GM23338 (cell line): ENCODE data around the gene ART3. TPM values are rescaled to one million over a fixed set of nuclear protein-coding genes. Genes with fewer than 3 reads are reported as not detected.

Source experiments
- ATAC-seq: fragments of 200-7000 bp; cut with Tn5 transposase; 3 replicates; pipeline ENCODE4 v1.9.1; 2020
- DNase-seq: peaks from one replicate; pipeline ENCODE4 v3.0.0-alpha.2; 2015; ENCODE audit warnings: low spot score
- H2AFZ ChIP-seq: fragments of 200-600 bp; sonication (generic); 2 replicates; pipeline ENCODE4 v1.8.0; 2016; ENCODE audit warnings: antibody characterized with exemption, mild to moderate bottlenecking, moderate library complexity
- H3F3A ChIP-seq: fragments of 200-600 bp; sonication (generic); replicated peaks from 2 replicates; pipeline ENCODE4 v1.8.0; 2017; ENCODE audit warnings: antibody characterized with exemption, mixed run types, low read depth
- H3K27ac ChIP-seq: fragments of 200-600 bp; sonication (generic); 2 replicates; pipeline ENCODE4 v1.6.1; 2016; ENCODE audit warnings: low read depth
- H3K27me3 ChIP-seq: fragments of 200-600 bp; sonication (generic); 2 replicates; pipeline ENCODE4 v1.8.0; 2016; ENCODE audit warnings: mild to moderate bottlenecking, mixed run types, moderate library complexity; ENCODE audit not compliant: insufficient read depth
- H3K36me3 ChIP-seq: fragments of 200-600 bp; sonication (generic); 2 replicates; pipeline ENCODE4 v1.8.0; 2016; ENCODE audit warnings: mild to moderate bottlenecking; ENCODE audit not compliant: insufficient read depth
- H3K4me1 ChIP-seq: fragments of 200-600 bp; sonication (generic); 2 replicates; pipeline ENCODE4 v1.8.0; 2016; ENCODE audit warnings: mild to moderate bottlenecking, moderate library complexity; ENCODE audit not compliant: insufficient read depth
- H3K4me2 ChIP-seq: fragments of 200-600 bp; sonication (generic); 2 replicates; pipeline ENCODE4 v1.7.1; 2017; ENCODE audit warnings: mixed run types
- H3K4me3 ChIP-seq: fragments of 200-600 bp; sonication (generic); 2 replicates; pipeline ENCODE4 v1.6.1; 2016; ENCODE audit warnings: mixed run types
- H3K79me2 ChIP-seq: fragments of 200-600 bp; sonication (generic); replicated peaks from 2 replicates; pipeline ENCODE4 v1.8.0; 2017; ENCODE audit warnings: mild to moderate bottlenecking; ENCODE audit not compliant: insufficient read depth
- H3K9me2 ChIP-seq: fragments of 200-600 bp; sonication (generic); 2 replicates; pipeline ENCODE4 v1.8.0; 2017; ENCODE audit not compliant: insufficient read depth
- H4K20me1 ChIP-seq: fragments of 200-600 bp; sonication (generic); replicated peaks from 2 replicates; pipeline ENCODE4 v1.8.0; 2017; ENCODE audit warnings: mild to moderate bottlenecking; ENCODE audit not compliant: insufficient read depth
- H3K27ac Mint-ChIP-seq: 2 replicates; pipeline ENCODE4 v1.8.0; 2020; ENCODE audit warnings: inconsistent platforms, mild to moderate bottlenecking, moderate library complexity, mixed read lengths
- H3K27me3 Mint-ChIP-seq: 3 replicates; pipeline ENCODE4 v1.8.0; 2022; ENCODE audit warnings: low read depth, mild to moderate bottlenecking, moderate library complexity, mixed read lengths, inconsistent platforms; ENCODE audit not compliant: insufficient read depth, poor library complexity
- H3K36me3 Mint-ChIP-seq: 3 replicates; pipeline ENCODE4 v1.8.0; 2021; ENCODE audit warnings: low read depth, mild to moderate bottlenecking, inconsistent platforms, moderate library complexity, mixed read lengths
- H3K4me1 Mint-ChIP-seq: 3 replicates; pipeline ENCODE4 v1.8.0; 2020; ENCODE audit warnings: mild to moderate bottlenecking, inconsistent platforms, mixed read lengths
- H3K4me3 Mint-ChIP-seq: 3 replicates; pipeline ENCODE4 v1.8.0; 2021; ENCODE audit warnings: moderate library complexity, mild to moderate bottlenecking, inconsistent platforms, mixed read lengths
- H3K9me3 Mint-ChIP-seq: 3 replicates; pipeline ENCODE4 v1.8.0; 2020; ENCODE audit warnings: moderate library complexity, mild to moderate bottlenecking, inconsistent platforms, mixed read lengths
- EZH2phosphoT487 ChIP-seq: fragments of 200-600 bp; sonication (generic); IDR thresholded peaks from one replicate; pipeline ENCODE4 v1.8.1; 2018; ENCODE audit warnings: antibody characterized with exemption; ENCODE audit not compliant: unreplicated experiment
- polyA plus RNA-seq: library from polyadenylated mRNA; unstranded; fragments of >200 nt; fragmentation: Nextera tagmentation; extraction: Ambion mirVana; gene quantifications from 2 replicates; pipeline ENCODE4 v1.2.1, GENCODE V29; 2016
- total RNA-seq: library from RNA; depleted of rRNA; stranded (reverse); fragments of >200 nt; shearing (Covaris generic); gene quantifications from 2 replicates; pipeline ENCODE4 v1.2.3, GENCODE V29; 2014
- TF ChIP-seq, protein P1 (sequence below): IDR thresholded peaks from one replicate; pipeline ENCODE4 v1.6.1; 2018; ENCODE audit warnings: antibody characterized with exemption; ENCODE audit not compliant: unreplicated experiment
- TF ChIP-seq, protein P2 (sequence below): IDR thresholded peaks from 2 replicates; pipeline ENCODE4 v1.6.1; 2016; ENCODE audit warnings: antibody characterized with exemption
- TF ChIP-seq, protein P3 (sequence below): fragments of 250-450 bp; sonication (Bioruptor Pico); IDR thresholded peaks from 2 replicates; pipeline ENCODE4 v1.5.0; 2020; ENCODE audit warnings: mild to moderate bottlenecking, moderate library complexity

Gene ART3
- total and polyA plus RNA-seq, 2 experiments from 2014 or later: 0.87 to 1.7 TPM

DNA sequence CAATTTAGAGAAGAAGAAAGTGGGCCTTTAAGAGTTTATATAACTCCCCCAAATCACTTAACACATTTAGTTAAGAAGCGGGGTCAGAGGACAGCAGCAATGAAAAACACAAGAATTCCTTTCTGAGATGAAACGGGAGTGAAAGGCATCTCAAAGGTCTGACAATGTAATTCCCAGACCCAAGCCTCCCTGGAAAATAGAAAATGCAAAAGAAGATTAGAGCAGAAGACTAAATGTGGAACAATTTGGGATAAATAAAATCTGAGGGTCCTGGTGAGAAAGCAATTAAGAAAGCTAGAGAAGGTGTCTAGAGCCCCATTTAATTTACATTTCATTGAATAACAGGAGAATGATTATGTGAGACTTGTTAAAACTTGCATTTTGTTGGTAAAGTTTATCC lies 19.1 kb upstream of the ART3 start:
- Mint-ChIP-seq H3K4me3 (no peak overlapping the region), H3K36me3 (no peaks in the 10 kb centered on the region), H3K9me3 (no peaks in the 10 kb centered on the region), H3K27me3 (peaks cover 6% of the 10 kb centered on the region), H3K4me1 (peaks cover 27% of the 10 kb centered on the region), H3K27ac (no peak overlapping the region; the same call in 1 of the 2 replicates)
- H3K27ac ChIP-seq: peak overlapping the region; percentile 70; the same call in 1 of the 2 replicates
- H3K4me1 ChIP-seq: peaks cover 24% of the 10 kb centered on the region
- H2AFZ ChIP-seq: peak overlapping the region; percentile 83; the same call in 1 of the 2 replicates
- peak overlapping the region; percentile 62 for H3K4me2 ChIP-seq
- no peaks in the 10 kb centered on the region for H3K27me3 ChIP-seq
- no peaks in the 10 kb centered on the region for H3K9me2 ChIP-seq
- H3K4me3 ChIP-seq: no peak overlapping the region; the same call in 1 of the 2 replicates
- TF ChIP-seq, protein P1, sequence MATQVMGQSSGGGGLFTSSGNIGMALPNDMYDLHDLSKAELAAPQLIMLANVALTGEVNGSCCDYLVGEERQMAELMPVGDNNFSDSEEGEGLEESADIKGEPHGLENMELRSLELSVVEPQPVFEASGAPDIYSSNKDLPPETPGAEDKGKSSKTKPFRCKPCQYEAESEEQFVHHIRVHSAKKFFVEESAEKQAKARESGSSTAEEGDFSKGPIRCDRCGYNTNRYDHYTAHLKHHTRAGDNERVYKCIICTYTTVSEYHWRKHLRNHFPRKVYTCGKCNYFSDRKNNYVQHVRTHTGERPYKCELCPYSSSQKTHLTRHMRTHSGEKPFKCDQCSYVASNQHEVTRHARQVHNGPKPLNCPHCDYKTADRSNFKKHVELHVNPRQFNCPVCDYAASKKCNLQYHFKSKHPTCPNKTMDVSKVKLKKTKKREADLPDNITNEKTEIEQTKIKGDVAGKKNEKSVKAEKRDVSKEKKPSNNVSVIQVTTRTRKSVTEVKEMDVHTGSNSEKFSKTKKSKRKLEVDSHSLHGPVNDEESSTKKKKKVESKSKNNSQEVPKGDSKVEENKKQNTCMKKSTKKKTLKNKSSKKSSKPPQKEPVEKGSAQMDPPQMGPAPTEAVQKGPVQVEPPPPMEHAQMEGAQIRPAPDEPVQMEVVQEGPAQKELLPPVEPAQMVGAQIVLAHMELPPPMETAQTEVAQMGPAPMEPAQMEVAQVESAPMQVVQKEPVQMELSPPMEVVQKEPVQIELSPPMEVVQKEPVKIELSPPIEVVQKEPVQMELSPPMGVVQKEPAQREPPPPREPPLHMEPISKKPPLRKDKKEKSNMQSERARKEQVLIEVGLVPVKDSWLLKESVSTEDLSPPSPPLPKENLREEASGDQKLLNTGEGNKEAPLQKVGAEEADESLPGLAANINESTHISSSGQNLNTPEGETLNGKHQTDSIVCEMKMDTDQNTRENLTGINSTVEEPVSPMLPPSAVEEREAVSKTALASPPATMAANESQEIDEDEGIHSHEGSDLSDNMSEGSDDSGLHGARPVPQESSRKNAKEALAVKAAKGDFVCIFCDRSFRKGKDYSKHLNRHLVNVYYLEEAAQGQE: no peak
- TF ChIP-seq, protein P2, sequence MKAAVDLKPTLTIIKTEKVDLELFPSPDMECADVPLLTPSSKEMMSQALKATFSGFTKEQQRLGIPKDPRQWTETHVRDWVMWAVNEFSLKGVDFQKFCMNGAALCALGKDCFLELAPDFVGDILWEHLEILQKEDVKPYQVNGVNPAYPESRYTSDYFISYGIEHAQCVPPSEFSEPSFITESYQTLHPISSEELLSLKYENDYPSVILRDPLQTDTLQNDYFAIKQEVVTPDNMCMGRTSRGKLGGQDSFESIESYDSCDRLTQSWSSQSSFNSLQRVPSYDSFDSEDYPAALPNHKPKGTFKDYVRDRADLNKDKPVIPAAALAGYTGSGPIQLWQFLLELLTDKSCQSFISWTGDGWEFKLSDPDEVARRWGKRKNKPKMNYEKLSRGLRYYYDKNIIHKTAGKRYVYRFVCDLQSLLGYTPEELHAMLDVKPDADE: no peak
- TF ChIP-seq, protein P3, sequence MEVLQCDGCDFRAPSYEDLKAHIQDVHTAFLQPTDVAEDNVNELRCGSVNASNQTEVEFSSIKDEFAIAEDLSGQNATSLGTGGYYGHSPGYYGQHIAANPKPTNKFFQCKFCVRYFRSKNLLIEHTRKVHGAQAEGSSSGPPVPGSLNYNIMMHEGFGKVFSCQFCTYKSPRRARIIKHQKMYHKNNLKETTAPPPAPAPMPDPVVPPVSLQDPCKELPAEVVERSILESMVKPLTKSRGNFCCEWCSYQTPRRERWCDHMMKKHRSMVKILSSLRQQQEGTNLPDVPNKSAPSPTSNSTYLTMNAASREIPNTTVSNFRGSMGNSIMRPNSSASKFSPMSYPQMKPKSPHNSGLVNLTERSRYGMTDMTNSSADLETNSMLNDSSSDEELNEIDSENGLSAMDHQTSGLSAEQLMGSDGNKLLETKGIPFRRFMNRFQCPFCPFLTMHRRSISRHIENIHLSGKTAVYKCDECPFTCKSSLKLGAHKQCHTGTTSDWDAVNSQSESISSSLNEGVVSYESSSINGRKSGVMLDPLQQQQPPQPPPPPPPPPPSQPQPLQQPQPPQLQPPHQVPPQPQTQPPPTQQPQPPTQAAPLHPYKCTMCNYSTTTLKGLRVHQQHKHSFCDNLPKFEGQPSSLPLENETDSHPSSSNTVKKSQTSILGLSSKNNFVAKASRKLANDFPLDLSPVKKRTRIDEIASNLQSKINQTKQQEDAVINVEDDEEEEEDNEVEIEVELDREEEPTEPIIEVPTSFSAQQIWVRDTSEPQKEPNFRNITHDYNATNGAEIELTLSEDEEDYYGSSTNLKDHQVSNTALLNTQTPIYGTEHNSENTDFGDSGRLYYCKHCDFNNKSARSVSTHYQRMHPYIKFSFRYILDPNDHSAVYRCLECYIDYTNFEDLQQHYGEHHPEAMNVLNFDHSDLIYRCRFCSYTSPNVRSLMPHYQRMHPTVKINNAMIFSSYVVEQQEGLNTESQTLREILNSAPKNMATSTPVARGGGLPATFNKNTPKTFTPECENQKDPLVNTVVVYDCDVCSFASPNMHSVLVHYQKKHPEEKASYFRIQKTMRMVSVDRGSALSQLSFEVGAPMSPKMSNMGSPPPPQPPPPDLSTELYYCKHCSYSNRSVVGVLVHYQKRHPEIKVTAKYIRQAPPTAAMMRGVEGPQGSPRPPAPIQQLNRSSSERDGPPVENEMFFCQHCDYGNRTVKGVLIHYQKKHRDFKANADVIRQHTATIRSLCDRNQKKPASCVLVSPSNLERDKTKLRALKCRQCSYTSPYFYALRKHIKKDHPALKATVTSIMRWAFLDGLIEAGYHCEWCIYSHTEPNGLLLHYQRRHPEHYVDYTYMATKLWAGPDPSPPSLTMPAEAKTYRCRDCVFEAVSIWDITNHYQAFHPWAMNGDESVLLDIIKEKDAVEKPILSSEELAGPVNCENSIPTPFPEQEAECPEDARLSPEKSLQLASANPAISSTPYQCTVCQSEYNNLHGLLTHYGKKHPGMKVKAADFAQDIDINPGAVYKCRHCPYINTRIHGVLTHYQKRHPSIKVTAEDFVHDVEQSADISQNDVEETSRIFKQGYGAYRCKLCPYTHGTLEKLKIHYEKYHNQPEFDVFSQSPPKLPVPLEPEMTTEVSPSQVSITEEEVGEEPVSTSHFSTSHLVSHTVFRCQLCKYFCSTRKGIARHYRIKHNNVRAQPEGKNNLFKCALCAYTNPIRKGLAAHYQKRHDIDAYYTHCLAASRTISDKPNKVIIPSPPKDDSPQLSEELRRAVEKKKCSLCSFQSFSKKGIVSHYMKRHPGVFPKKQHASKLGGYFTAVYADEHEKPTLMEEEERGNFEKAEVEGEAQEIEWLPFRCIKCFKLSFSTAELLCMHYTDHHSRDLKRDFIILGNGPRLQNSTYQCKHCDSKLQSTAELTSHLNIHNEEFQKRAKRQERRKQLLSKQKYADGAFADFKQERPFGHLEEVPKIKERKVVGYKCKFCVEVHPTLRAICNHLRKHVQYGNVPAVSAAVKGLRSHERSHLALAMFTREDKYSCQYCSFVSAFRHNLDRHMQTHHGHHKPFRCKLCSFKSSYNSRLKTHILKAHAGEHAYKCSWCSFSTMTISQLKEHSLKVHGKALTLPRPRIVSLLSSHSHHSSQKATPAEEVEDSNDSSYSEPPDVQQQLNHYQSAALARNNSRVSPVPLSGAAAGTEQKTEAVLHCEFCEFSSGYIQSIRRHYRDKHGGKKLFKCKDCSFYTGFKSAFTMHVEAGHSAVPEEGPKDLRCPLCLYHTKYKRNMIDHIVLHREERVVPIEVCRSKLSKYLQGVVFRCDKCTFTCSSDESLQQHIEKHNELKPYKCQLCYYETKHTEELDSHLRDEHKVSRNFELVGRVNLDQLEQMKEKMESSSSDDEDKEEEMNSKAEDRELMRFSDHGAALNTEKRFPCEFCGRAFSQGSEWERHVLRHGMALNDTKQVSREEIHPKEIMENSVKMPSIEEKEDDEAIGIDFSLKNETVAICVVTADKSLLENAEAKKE (CRISPR knock-in tag): no peak
- TF ChIP-seq EZH2phosphoT487: no peak
- H3K36me3 ChIP-seq: no peaks in the 10 kb centered on the region
- ATAC-seq (no peak; the same call in 2 of the 3 replicates), DNase-seq (no peak)
- no peaks in the 10 kb centered on the region for H3F3A ChIP-seq
- H3K79me2 ChIP-seq: no peaks in the 10 kb centered on the region
- H4K20me1 ChIP-seq: no peaks in the 10 kb centered on the region
